Sigmoid colon (tissue), 4 donors: Measurements from ENCODE around the gene RMND5A.

Experiments
- POLR2A ChIP-seq, 2 donors: fragments of 450-650 bp; IDR thresholded peaks; one replicate each; pipeline ENCODE4 v1.6.1; 2016; ENCODE audit warnings: antibody characterized with exemption in 2 of 2, mild to moderate bottlenecking in 2 of 2, moderate library complexity in 2 of 2
- POLR2AphosphoS5 ChIP-seq, 4 donors: sonication (generic); formaldehyde crosslinking; IDR thresholded peaks; one replicate each; pipeline ENCODE4 v1.6.1; 2017; ENCODE audit warnings: antibody characterized with exemption in 4 of 4
- TF ChIP-seq, protein P1 (sequence below), 4 experiments: fragments of 450-650 bp in 3 of 4; fragments of 200-600 bp in 1 of 4; IDR thresholded peaks; one replicate each; pipeline ENCODE4 v1.5.1; 2016 to 2019; ENCODE audit warnings: antibody characterized with exemption in 4 of 4, mild to moderate bottlenecking in 3 of 4, moderate library complexity in 2 of 4

GRCh38 chr2:86672027-86672545, 48.0 kb upstream of the RMND5A start:
- TF ChIP-seq, protein P1, sequence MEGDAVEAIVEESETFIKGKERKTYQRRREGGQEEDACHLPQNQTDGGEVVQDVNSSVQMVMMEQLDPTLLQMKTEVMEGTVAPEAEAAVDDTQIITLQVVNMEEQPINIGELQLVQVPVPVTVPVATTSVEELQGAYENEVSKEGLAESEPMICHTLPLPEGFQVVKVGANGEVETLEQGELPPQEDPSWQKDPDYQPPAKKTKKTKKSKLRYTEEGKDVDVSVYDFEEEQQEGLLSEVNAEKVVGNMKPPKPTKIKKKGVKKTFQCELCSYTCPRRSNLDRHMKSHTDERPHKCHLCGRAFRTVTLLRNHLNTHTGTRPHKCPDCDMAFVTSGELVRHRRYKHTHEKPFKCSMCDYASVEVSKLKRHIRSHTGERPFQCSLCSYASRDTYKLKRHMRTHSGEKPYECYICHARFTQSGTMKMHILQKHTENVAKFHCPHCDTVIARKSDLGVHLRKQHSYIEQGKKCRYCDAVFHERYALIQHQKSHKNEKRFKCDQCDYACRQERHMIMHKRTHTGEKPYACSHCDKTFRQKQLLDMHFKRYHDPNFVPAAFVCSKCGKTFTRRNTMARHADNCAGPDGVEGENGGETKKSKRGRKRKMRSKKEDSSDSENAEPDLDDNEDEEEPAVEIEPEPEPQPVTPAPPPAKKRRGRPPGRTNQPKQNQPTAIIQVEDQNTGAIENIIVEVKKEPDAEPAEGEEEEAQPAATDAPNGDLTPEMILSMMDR (IDR thresholded peaks at IDR 0.05) = no peak
- TF ChIP-seq POLR2A (IDR thresholded peaks at IDR 0.05) (no peak), POLR2AphosphoS5 (IDR thresholded peaks at IDR 0.05) (no peak)
